Liver (tissue), 9 donors: ENCODE measurements around the gene HPCA. TPM values are rescaled to one million over a fixed set of nuclear protein-coding genes. Genes with fewer than 3 reads are reported as not detected.

Experiments used
- DNase-seq: peaks from one replicate; pipeline ENCODE4 v3.0.0-alpha.2; 2017; ENCODE audit warnings: low spot score
- H3K27ac ChIP-seq, 2 donors: one replicate each; pipeline ENCODE4 v1.7.0; 2013; ENCODE audit warnings: inconsistent platforms in 2 of 2, low read length in 2 of 2, control low read depth in 1 of 2, low read depth in 1 of 2, mild to moderate bottlenecking in 1 of 2
- H3K27me3 ChIP-seq, 4 donors: one replicate each; pipeline versions ENCODE4 v1.6.1 to v1.7.0; 2013; ENCODE audit warnings: low read length in 3 of 4, inconsistent platforms in 1 of 4, mild to moderate bottlenecking in 1 of 4, moderate library complexity in 1 of 4; ENCODE audit not compliant: control insufficient read depth in 4 of 4, insufficient read depth in 4 of 4
- H3K36me3 ChIP-seq, 4 donors: one replicate each; pipeline versions ENCODE4 v1.6.1 to v1.7.0; 2013; ENCODE audit warnings: low read length in 3 of 4, mild to moderate bottlenecking in 3 of 4, low read depth in 1 of 4, moderate library complexity in 1 of 4; ENCODE audit not compliant: control insufficient read depth in 4 of 4, insufficient read depth in 3 of 4
- H3K4me1 ChIP-seq, 4 donors: one replicate each; pipeline versions ENCODE4 v1.6.1 to v1.7.0; 2013; ENCODE audit warnings: low read length in 3 of 4, mild to moderate bottlenecking in 3 of 4, moderate library complexity in 1 of 4; ENCODE audit not compliant: control insufficient read depth in 4 of 4, insufficient read depth in 4 of 4
- H3K4me3 ChIP-seq, 3 donors: one replicate each; pipeline versions ENCODE4 v1.6.1 to v1.7.0; 2013; ENCODE audit warnings: low read length in 3 of 3, control low read depth in 1 of 3, low read depth in 1 of 3, mild to moderate bottlenecking in 1 of 3
- H3K9ac ChIP-seq, 2 donors: one replicate each; pipeline ENCODE4 v1.7.0; 2013; ENCODE audit warnings: low read length in 2 of 2, mild to moderate bottlenecking in 2 of 2, moderate library complexity in 2 of 2, control low read depth in 1 of 2, low read depth in 1 of 2
- H3K9me3 ChIP-seq, 4 donors: one replicate each; pipeline versions ENCODE4 v1.6.1 to v1.7.0; 2013; ENCODE audit warnings: low read length in 3 of 4; ENCODE audit not compliant: control insufficient read depth in 4 of 4
- ATF3 ChIP-seq: IDR thresholded peaks from 2 replicates; pipeline ENCODE4 v1.6.1; 2016; ENCODE audit warnings: antibody characterized with exemption
- CTCF ChIP-seq: fragments of 150-350 bp; IDR thresholded peaks from 2 replicates; pipeline ENCODE4 v1.5.1; 2017; ENCODE audit warnings: improper control_type of control experiment, low read depth, low read length; ENCODE audit not compliant: missing input control
- EGR1 ChIP-seq, 2 donors: IDR thresholded peaks; 2 replicates each; pipeline ENCODE4 v1.6.1; 2016 to 2018; ENCODE audit warnings: antibody characterized with exemption in 2 of 2, low read depth in 2 of 2
- FOXA1 ChIP-seq: IDR thresholded peaks from 2 replicates; pipeline ENCODE4 v1.6.1; 2016; ENCODE audit warnings: antibody characterized with exemption
- GABPA ChIP-seq, 2 donors: IDR thresholded peaks in 1 of 2; conservative IDR thresholded peaks in 1 of 2; 2 replicates each; pipeline ENCODE4 v1.6.1; 2016; ENCODE audit warnings: antibody characterized with exemption in 2 of 2, mild to moderate bottlenecking in 1 of 2, moderate library complexity in 1 of 2
- HNF4A ChIP-seq, 2 donors: conservative IDR thresholded peaks; 2 replicates each; pipeline ENCODE4 v1.6.1; 2016; ENCODE audit warnings: antibody characterized with exemption in 2 of 2, mild to moderate bottlenecking in 2 of 2
- MAX ChIP-seq: IDR thresholded peaks from 2 replicates; pipeline ENCODE4 v1.6.1; 2016; ENCODE audit warnings: antibody characterized with exemption
- NR2F2 ChIP-seq: IDR thresholded peaks from 2 replicates; pipeline ENCODE4 v1.6.1; 2016; ENCODE audit warnings: antibody characterized with exemption
- RAD21 ChIP-seq, 2 donors: IDR thresholded peaks; 2 replicates each; pipeline ENCODE4 v1.6.1; 2016; ENCODE audit warnings: antibody characterized with exemption in 2 of 2, mild to moderate bottlenecking in 2 of 2
- RXRA ChIP-seq, 2 donors: IDR thresholded peaks; 2 replicates each; pipeline ENCODE4 v1.6.1; 2017 to 2018; ENCODE audit warnings: antibody characterized with exemption in 2 of 2, mild to moderate bottlenecking in 1 of 2
- SP1 ChIP-seq: IDR thresholded peaks from 2 replicates; pipeline ENCODE4 v1.6.1; 2018; ENCODE audit warnings: antibody characterized with exemption, mild to moderate bottlenecking
- TAF1 ChIP-seq: conservative IDR thresholded peaks from 2 replicates; pipeline ENCODE4 v1.6.1; 2016; ENCODE audit warnings: antibody characterized with exemption, mild to moderate bottlenecking
- ZBTB33 ChIP-seq: IDR thresholded peaks from 2 replicates; pipeline ENCODE4 v1.6.1; 2016; ENCODE audit warnings: antibody characterized with exemption
- WGBS: extraction: QIAGEN DNeasy Blood & Tissue Kit; methylation state at CpG from one replicate; pipeline ENCODE4 v1.1.7; 2013; 5-methylcytosine and 5-hydroxymethylcytosine counted together
- polyA plus RNA-seq, 2 donors: library from polyadenylated mRNA; stranded (reverse) in 1 of 2; unstranded in 1 of 2; fragments of 200-250 nt in 1 of 2; fragments of >200 nt in 1 of 2; fragmentation: Nextera tagmentation in 1 of 2; extraction: Ambion mirVana in 1 of 2; gene quantifications; one replicate each; pipeline versions ENCODE4 v1.2.1 to v1.2.3, GENCODE V29; 2013 to 2015
- total RNA-seq, 2 donors: library from RNA; depleted of rRNA; stranded (reverse); fragments of >200 nt; gene quantifications; one replicate each; pipeline ENCODE4 v1.2.3, GENCODE V29; 2014
- TF ChIP-seq, protein P1 (sequence below): IDR thresholded peaks from 2 replicates; pipeline ENCODE4 v1.6.1; 2016; ENCODE audit warnings: antibody characterized with exemption, mild to moderate bottlenecking
- donor health status: healthy.
- donor health status: healthy.
- donor health status: healthy.
- donor health status: healthy.
- donor health status: healthy.

Gene HPCA
- total and polyA plus RNA-seq, 4 donors = not detected

GRCh38 chr1:32899586-32900296, 13.4 kb downstream of the HPCA start:
- Histone ChIP-seq H3K27ac (no peak overlapping the region), H3K27me3 (no peaks in the 10 kb centered on the region), H3K4me1 (peaks cover 6 to 27% (median 11%) of the 10 kb centered on the region in 4 donors), H3K36me3 (no peaks in the 10 kb centered on the region), H3K9ac (no peak overlapping the region), H3K9me3 (no peaks in the 10 kb centered on the region), H3K4me3 (no peak overlapping the region)
- TF ChIP-seq MAX (no peak), HNF4A (conservative IDR thresholded peaks at IDR 0.05) (no peak), ATF3 (no peak), CTCF (no peak), TAF1 (no peak), FOXA1 (no peak), EGR1 (IDR thresholded peaks at IDR 0.05; ENCODE audit: low read depth in 2 of 2) (no peak), ZBTB33 (no peak), RAD21 (IDR thresholded peaks at IDR 0.05) (no peak), GABPA (IDR thresholded peaks at IDR 0.05 in 1 of 2, conservative IDR thresholded peaks at IDR 0.05 in 1 of 2) (no peak), SP1 (no peak), RXRA (IDR thresholded peaks at IDR 0.05) (no peak), NR2F2 (no peak)
- TF ChIP-seq, protein P1, sequence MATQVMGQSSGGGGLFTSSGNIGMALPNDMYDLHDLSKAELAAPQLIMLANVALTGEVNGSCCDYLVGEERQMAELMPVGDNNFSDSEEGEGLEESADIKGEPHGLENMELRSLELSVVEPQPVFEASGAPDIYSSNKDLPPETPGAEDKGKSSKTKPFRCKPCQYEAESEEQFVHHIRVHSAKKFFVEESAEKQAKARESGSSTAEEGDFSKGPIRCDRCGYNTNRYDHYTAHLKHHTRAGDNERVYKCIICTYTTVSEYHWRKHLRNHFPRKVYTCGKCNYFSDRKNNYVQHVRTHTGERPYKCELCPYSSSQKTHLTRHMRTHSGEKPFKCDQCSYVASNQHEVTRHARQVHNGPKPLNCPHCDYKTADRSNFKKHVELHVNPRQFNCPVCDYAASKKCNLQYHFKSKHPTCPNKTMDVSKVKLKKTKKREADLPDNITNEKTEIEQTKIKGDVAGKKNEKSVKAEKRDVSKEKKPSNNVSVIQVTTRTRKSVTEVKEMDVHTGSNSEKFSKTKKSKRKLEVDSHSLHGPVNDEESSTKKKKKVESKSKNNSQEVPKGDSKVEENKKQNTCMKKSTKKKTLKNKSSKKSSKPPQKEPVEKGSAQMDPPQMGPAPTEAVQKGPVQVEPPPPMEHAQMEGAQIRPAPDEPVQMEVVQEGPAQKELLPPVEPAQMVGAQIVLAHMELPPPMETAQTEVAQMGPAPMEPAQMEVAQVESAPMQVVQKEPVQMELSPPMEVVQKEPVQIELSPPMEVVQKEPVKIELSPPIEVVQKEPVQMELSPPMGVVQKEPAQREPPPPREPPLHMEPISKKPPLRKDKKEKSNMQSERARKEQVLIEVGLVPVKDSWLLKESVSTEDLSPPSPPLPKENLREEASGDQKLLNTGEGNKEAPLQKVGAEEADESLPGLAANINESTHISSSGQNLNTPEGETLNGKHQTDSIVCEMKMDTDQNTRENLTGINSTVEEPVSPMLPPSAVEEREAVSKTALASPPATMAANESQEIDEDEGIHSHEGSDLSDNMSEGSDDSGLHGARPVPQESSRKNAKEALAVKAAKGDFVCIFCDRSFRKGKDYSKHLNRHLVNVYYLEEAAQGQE = no peak
- WGBS = 78% methylated on average over 7 of the region's 7 CpGs
- no peak for DNase-seq
